ENCODE data around the gene RBM15B. TPM values are rescaled to one million over a fixed set of nuclear protein-coding genes. Genes with fewer than 3 reads are reported as not detected.

RBM15B gene
- total RNA-seq, 1 donor from 2014 or later: 33.5 TPM

Other genes with a start within 250 kb of the RBM15B start
- gene MANF, start 6.0 kb upstream of the RBM15B start, total RNA-seq: 22.3 TPM
- 26.8 TPM for gene DCAF1, start 108.7 kb downstream of the RBM15B start, total RNA-seq
- 23.2 TPM for gene RAD54L2, start 147.4 kb downstream of the RBM15B start, total RNA-seq

All from occipital lobe (tissue), 1 donor.